OCI-LY7 (cell line): ENCODE results near the gene CDH23. TPM values are rescaled to one million over a fixed set of nuclear protein-coding genes. Genes with fewer than 3 reads are reported as not detected.

Experiments used
- BruUV-seq: library from RNA; stranded (reverse); fragments of 400-500 nt; replicated peaks from 2 replicates; lab custom pipeline; 2021; lab: Mats Ljungman, UMichigan
- CTCF ChIA-PET: fragments of 300-600 bp; sonication (Branson Sonifier 250); formaldehyde crosslinking; loops from one replicate; lab custom pipeline; 2022; ENCODE audit warnings: antibody characterized with exemption; ENCODE audit not compliant: unreplicated experiment; lab: Charles Lee
- POLR2A ChIA-PET: fragments of 300-600 bp; sonication (Branson Sonifier 250); formaldehyde crosslinking; loops from one replicate; lab custom pipeline; 2022; ENCODE audit warnings: antibody characterized with exemption; lab: Charles Lee
- DNase-seq: peaks from one replicate; pipeline ENCODE4 v3.0.0-alpha.2; 2015; ENCODE audit warnings: low spot score
- H2AFZ ChIP-seq: fragments of 200-600 bp; sonication (generic), shearing (Covaris generic); 2 replicates; pipeline ENCODE4 v1.6.1; 2014; ENCODE audit warnings: mild to moderate bottlenecking, antibody characterized with exemption, low read length, moderate library complexity
- H3K27ac ChIP-seq: fragments of 200-600 bp; sonication (generic); 2 replicates; pipeline ENCODE4 v1.5.1; 2014; ENCODE audit warnings: mixed run types, low read depth, mild to moderate bottlenecking, moderate library complexity, low read length, inconsistent platforms; ENCODE audit not compliant: poor library complexity, severe bottlenecking
- H3K36me3 ChIP-seq: fragments of 200-600 bp; sonication (generic); 2 replicates; pipeline ENCODE4 v1.6.1; 2014; ENCODE audit warnings: mild to moderate bottlenecking, antibody characterized with exemption, low read length, moderate library complexity, mixed read lengths; ENCODE audit not compliant: insufficient read depth
- H3K4me1 ChIP-seq: fragments of 200-600 bp; sonication (generic); 2 replicates; pipeline ENCODE4 v1.5.1; 2014; ENCODE audit warnings: mild to moderate bottlenecking, low read length; ENCODE audit not compliant: insufficient read depth, poor library complexity, severe bottlenecking
- H3K4me2 ChIP-seq: fragments of 200-600 bp; sonication (generic); 2 replicates; pipeline ENCODE4 v1.6.1; 2014; ENCODE audit warnings: mild to moderate bottlenecking, low read length
- H3K4me3 ChIP-seq: fragments of 200-600 bp; sonication (generic); 2 replicates; pipeline ENCODE4 v1.5.1; 2014; ENCODE audit warnings: mild to moderate bottlenecking, low read depth, low read length; ENCODE audit not compliant: poor library complexity, severe bottlenecking
- H3K79me2 ChIP-seq: fragments of 200-600 bp; sonication (generic); 2 replicates; pipeline ENCODE4 v1.6.1; 2016; ENCODE audit warnings: low read depth, mild to moderate bottlenecking, low read length, moderate library complexity, mixed read lengths; ENCODE audit not compliant: insufficient read depth
- H3K9me2 ChIP-seq: fragments of 200-600 bp; sonication (generic); 2 replicates; pipeline ENCODE4 v1.6.1; 2016; ENCODE audit warnings: mild to moderate bottlenecking, low read length, mixed read lengths; ENCODE audit not compliant: insufficient read depth
- H3K9me3 ChIP-seq: fragments of 200-600 bp; sonication (generic); 2 replicates; pipeline ENCODE4 v1.6.1; 2014; ENCODE audit warnings: mild to moderate bottlenecking, mixed run types, low read length, mixed read lengths
- H4K20me1 ChIP-seq: fragments of 200-600 bp; sonication (generic); 2 replicates; pipeline ENCODE4 v1.6.1; 2014; ENCODE audit warnings: mild to moderate bottlenecking, antibody characterized with exemption, low read length, moderate library complexity, mixed read lengths; ENCODE audit not compliant: insufficient read depth
- EZH2phosphoT487 ChIP-seq: fragments of 200-600 bp; sonication (generic); IDR thresholded peaks from 2 replicates; pipeline ENCODE4 v1.6.1; 2018; ENCODE audit warnings: low read depth, borderline replicate concordance, mild to moderate bottlenecking, mixed run types, antibody characterized with exemption, low read length, moderate library complexity, mixed read lengths
- intact Hi-C: fragments of 100-400 bp; cut with micrococcal nuclease; formaldehyde crosslinking; loops from one replicate; pipeline ENCODE4 v1.10.0; 2022; ENCODE audit not compliant: unreplicated experiment
- total RNA-seq, 2 experiments: library from RNA; depleted of rRNA in 1 of 2; stranded (reverse); fragments of >200 nt in 1 of 2; shearing (Covaris generic) in 1 of 2; gene quantifications; 2 replicates each; pipeline ENCODE4 v1.2.3, GENCODE V29; 2014 to 2022
- TF ChIP-seq, protein P1 (sequence below): fragments of 200-600 bp; sonication (generic); conservative IDR thresholded peaks from 2 replicates; pipeline ENCODE4 v1.5.1; 2014; ENCODE audit warnings: mild to moderate bottlenecking, antibody characterized with exemption, low read length, moderate library complexity, mixed read lengths

The CDH23 gene
- total RNA-seq, 2 experiments from 2014 or later: 0.92 to 9.9 TPM

DNA sequence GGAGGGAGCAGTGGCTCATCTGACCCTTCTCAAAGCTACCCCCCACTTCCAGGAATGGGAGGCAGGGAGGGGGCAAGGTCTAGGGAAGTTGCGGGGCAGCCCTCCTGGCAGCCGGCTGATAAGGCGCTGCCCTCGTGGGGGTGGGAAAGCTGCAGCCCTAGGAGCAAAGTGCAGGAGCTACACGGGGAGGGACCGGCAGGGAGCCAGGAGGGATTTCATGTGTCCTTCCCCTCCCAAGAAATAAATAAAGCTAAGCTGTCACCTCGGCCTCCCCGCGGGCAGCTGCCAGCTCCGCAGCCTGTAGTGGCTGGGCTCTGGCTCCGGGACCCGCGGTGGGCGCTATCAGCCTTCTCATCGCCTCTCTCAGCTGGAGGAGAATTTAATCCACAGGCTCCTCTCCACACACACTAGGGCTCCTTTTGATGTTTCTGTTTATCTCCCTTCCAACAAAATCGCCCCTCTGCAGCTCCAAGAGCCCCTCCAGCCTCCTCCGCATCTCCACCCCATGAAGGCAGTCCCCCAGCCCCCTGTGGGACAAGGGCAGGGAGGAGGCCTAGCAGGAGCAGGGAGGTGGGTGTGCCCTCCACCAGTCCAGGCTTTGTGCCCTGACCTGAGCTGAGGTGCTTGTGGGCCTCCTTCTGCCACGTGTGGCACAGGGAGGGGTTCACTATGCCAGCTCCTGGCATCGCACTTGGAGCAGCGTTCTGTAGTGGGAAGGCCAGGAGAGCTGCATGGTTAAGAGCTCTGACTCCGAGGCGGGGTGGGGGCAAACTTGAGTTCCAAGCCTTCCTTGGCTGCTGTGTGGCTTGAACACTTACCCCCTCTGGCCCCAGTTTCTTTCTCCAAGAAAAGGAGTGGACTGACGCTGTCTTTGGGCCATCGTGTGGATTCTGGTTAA lies 242.4 kb downstream of the CDH23 start:
- no TSS peak for BruUV-seq
- intact Hi-C loops: no loop called here
- CTCF ChIA-PET: interaction anchor here (0.6 to 2.3 kb wide), 6 partner anchors 9 to 127 kb away, joined by 3 to 19 read pairs (median 3); no protein-coding TSS in a partner anchor
- Histone ChIP-seq H3K4me2 (peak overlapping the region; percentile 56), H3K27ac (peak overlapping the region; percentile 59), H3K9me2 (no peaks in the 10 kb centered on the region), H3K79me2 (no peaks in the 10 kb centered on the region), H4K20me1 (no peaks in the 10 kb centered on the region), H2AFZ (peak overlapping the region; percentile 73; the same call in 1 of the 2 replicates), H3K9me3 (no peaks in the 10 kb centered on the region), H3K36me3 (no peaks in the 10 kb centered on the region), H3K4me3 (peak overlapping the region; percentile 10), H3K4me1 (peaks cover 56% of the 10 kb centered on the region)
- no peak for TF ChIP-seq EZH2phosphoT487
- TF ChIP-seq, protein P1, sequence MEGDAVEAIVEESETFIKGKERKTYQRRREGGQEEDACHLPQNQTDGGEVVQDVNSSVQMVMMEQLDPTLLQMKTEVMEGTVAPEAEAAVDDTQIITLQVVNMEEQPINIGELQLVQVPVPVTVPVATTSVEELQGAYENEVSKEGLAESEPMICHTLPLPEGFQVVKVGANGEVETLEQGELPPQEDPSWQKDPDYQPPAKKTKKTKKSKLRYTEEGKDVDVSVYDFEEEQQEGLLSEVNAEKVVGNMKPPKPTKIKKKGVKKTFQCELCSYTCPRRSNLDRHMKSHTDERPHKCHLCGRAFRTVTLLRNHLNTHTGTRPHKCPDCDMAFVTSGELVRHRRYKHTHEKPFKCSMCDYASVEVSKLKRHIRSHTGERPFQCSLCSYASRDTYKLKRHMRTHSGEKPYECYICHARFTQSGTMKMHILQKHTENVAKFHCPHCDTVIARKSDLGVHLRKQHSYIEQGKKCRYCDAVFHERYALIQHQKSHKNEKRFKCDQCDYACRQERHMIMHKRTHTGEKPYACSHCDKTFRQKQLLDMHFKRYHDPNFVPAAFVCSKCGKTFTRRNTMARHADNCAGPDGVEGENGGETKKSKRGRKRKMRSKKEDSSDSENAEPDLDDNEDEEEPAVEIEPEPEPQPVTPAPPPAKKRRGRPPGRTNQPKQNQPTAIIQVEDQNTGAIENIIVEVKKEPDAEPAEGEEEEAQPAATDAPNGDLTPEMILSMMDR: no peak
- POLR2A ChIA-PET: interaction anchor here (0.5 to 1.5 kb wide), 9 partner anchors 10 to 265 kb away, joined by 3 to 8 read pairs (median 5); no protein-coding TSS in a partner anchor
- DNase-seq: no peak

DNA sequence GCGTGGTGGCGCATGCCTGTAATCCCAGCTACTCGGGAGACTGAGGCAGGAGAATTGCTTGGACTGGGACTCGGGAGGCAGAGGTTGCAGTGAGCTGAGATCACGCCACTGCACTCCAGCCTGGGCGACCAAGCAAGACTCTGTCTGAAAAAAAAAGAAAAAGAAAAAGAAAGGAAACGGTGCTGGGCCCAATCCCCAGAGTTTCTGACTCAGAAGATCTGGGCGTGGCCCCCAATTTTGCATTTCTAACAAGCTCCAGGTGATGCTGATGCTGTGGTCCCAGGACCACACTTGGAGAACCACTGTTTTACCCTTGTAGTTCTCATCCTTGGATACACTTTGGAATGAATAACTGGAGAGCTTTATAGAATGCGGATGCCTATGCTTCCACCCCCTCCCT lies 243.9 kb downstream of the CDH23 start:
- Histone ChIP-seq H3K4me1 (peaks cover 71% of the 10 kb centered on the region), H3K9me2 (no peaks in the 10 kb centered on the region), H3K9me3 (no peaks in the 10 kb centered on the region), H3K27ac (no peak overlapping the region), H4K20me1 (no peaks in the 10 kb centered on the region), H3K4me2 (no peak overlapping the region), H3K4me3 (no peak overlapping the region), H3K36me3 (no peaks in the 10 kb centered on the region), H3K79me2 (no peaks in the 10 kb centered on the region), H2AFZ (no peak overlapping the region)
- peak; percentile 55 for DNase-seq
- ChIA-PET POLR2A (interaction anchor here (1.3 to 1.8 kb wide), 4 partner anchors 9 to 53 kb away, joined by 3 to 5 read pairs (median 4); no protein-coding TSS in a partner anchor), CTCF (interaction anchor here (0.6 kb wide), 1 partner anchor 17 kb away, joined by 3 read pairs; no protein-coding TSS in a partner anchor)
- intact Hi-C loops: no loop called here
- no TSS peak for BruUV-seq
- TF ChIP-seq EZH2phosphoT487: no peak
- TF ChIP-seq, protein P1: no peak
